OCI-LY3 (cell line): ENCODE results near the gene USP7.
"Not testable (repeated sequence)": the region's sequence is repeated elsewhere in the genome, so short reads cannot be mapped to it uniquely, and the experiment has no call there.

Experiments used
- H2AFZ ChIP-seq: fragments of 200-600, 300-600 bp; shearing (Covaris generic); 2 replicates; pipeline ENCODE4 v1.6.0; 2014; ENCODE audit warnings: antibody characterized with exemption, low read depth, low read length
- H3K27ac ChIP-seq: fragments of 200-600, 300-600 bp; sonication (generic); 2 replicates; pipeline ENCODE4 v1.5.1; 2014; ENCODE audit warnings: mild to moderate bottlenecking, low read length, moderate library complexity, mixed read lengths
- H3K27me3 ChIP-seq: fragments of 200-600, 300-600 bp; sonication (generic); 2 replicates; pipeline ENCODE4 v1.6.1; 2014; ENCODE audit warnings: low read depth, low read length, mixed read lengths
- H3K36me3 ChIP-seq: fragments of 200-600, 300-600 bp; sonication (generic); replicated peaks from 2 replicates; pipeline ENCODE3; 2014; ENCODE audit warnings: low read depth, low read length, mixed read lengths
- H3K4me1 ChIP-seq: fragments of 300-600, 200-600 bp; sonication (generic); 2 replicates; pipeline ENCODE4 v1.6.1; 2014; ENCODE audit warnings: low read length, mixed read lengths
- H3K4me2 ChIP-seq: fragments of 200-600, 300-600 bp; sonication (generic); 2 replicates; pipeline ENCODE4 v1.6.1; 2014; ENCODE audit warnings: low read length, mixed read lengths
- H3K4me3 ChIP-seq: fragments of 300-600, 200-600 bp; sonication (generic); 2 replicates; pipeline ENCODE4 v1.5.1; 2014; ENCODE audit warnings: antibody characterized with exemption, mild to moderate bottlenecking, low read length, moderate library complexity
- H3K79me2 ChIP-seq: fragments of 300-600, 200-600 bp; shearing (Covaris generic); 2 replicates; pipeline ENCODE4 v1.6.1; 2014; ENCODE audit warnings: mild to moderate bottlenecking, low read length, mixed read lengths
- H3K9ac ChIP-seq: fragments of 300-600, 200-600 bp; shearing (Covaris generic); 2 replicates; pipeline ENCODE4 v1.6.0; 2014; ENCODE audit warnings: mild to moderate bottlenecking, low read length, moderate library complexity
- H3K9me3 ChIP-seq: fragments of 200-600, 300-600 bp; shearing (Covaris generic); 2 replicates; pipeline ENCODE4 v1.6.1; 2014; ENCODE audit warnings: low read length, mixed read lengths; ENCODE audit not compliant: insufficient read depth
- H4K20me1 ChIP-seq: fragments of 200-600, 300-600 bp; sonication (generic); 2 replicates; pipeline ENCODE4 v1.6.1; 2016; ENCODE audit warnings: low read length, mixed read lengths; ENCODE audit not compliant: insufficient read depth
- EZH2phosphoT487 ChIP-seq: fragments of 200-600 bp; shearing (Covaris generic); IDR thresholded peaks from 2 replicates; pipeline ENCODE4 v1.6.1; 2018; ENCODE audit warnings: antibody characterized with exemption, mixed run types, low read depth
- TF ChIP-seq, protein P1 (sequence below): fragments of 200-600, 300-600 bp; sonication (generic); IDR thresholded peaks from 2 replicates; pipeline ENCODE4 v1.5.1; 2014; ENCODE audit warnings: antibody characterized with exemption, low read length, low read depth

Gene USP7

DNA sequence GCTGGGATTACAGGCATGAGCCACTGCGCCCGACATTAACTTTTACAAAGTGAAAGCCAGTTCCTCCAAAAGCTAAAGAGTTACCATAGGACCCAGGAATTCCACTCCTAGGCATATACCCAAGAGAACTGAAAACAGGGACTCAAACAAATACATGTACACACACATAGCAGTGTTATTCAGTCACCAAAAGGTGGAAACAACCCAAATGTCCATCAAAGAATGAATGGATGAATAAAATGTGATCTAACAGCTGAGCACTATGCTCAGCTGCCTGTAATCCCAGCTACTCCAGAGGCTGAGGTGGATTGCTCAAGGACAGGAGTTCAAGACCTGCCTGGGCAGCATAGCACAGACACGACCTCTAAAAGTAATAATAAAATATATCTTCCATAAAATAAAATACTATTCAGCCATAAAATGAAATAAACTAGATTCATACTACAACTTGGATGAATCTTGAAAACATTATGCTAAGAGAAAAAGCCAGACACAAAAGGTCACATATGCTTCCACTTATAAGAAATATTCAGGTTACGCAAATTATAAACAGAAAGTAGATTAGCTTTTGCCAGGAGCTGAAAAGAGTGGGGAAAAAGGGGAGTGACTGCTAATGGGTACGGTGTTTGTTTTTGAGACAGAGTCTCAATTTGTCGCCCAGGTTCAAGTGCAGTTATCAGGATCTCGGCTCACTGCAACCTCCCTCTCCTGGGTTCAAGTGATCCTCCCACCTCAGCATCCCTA lies 9.3 kb upstream of the USP7 start:
- Histone ChIP-seq H3K9ac (no peak overlapping the region), H3K79me2 (no peaks in the 10 kb centered on the region), H3K27me3 (peaks cover 5% of the 10 kb centered on the region; the same call in 1 of the 2 replicates), H4K20me1 (no peaks in the 10 kb centered on the region), H3K4me3 (no peak overlapping the region), H3K36me3 (no peaks in the 10 kb centered on the region), H3K4me1 (no peaks in the 10 kb centered on the region), H3K9me3 (no peaks in the 10 kb centered on the region), H2AFZ (no peak overlapping the region), H3K4me2 (no peak overlapping the region), H3K27ac (no peak overlapping the region)
- TF ChIP-seq, protein P1, sequence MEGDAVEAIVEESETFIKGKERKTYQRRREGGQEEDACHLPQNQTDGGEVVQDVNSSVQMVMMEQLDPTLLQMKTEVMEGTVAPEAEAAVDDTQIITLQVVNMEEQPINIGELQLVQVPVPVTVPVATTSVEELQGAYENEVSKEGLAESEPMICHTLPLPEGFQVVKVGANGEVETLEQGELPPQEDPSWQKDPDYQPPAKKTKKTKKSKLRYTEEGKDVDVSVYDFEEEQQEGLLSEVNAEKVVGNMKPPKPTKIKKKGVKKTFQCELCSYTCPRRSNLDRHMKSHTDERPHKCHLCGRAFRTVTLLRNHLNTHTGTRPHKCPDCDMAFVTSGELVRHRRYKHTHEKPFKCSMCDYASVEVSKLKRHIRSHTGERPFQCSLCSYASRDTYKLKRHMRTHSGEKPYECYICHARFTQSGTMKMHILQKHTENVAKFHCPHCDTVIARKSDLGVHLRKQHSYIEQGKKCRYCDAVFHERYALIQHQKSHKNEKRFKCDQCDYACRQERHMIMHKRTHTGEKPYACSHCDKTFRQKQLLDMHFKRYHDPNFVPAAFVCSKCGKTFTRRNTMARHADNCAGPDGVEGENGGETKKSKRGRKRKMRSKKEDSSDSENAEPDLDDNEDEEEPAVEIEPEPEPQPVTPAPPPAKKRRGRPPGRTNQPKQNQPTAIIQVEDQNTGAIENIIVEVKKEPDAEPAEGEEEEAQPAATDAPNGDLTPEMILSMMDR, result no peak
- TF ChIP-seq EZH2phosphoT487, result no peak

DNA sequence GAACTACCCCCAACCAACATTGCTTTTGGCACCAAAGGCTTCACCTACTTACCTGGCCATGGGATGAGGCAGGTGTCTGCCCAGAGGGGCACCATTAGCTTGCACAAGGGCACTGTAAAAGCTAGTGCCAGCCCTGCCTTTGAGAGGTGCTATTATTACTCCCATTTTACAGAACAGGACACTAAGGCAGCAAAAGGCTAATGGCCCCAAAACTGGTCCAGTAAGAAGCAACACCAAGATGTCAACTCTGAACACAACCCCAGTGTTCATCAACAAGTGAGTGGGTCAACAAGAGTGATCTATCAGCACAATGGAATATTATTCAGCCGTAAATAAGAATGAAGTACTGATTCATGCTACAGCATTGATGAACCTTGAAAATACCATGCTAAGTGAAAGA lies 7.7 kb upstream of the USP7 start:
- H3K4me3 ChIP-seq, result no peak overlapping the region
- no peaks in the 10 kb centered on the region for H3K79me2 ChIP-seq
- TF ChIP-seq EZH2phosphoT487, result no peak
- H2AFZ ChIP-seq, result no peak overlapping the region
- H3K4me2 ChIP-seq, result no peak overlapping the region
- H3K9me3 ChIP-seq, result no peaks in the 10 kb centered on the region
- H3K27me3 ChIP-seq, result peaks cover 5% of the 10 kb centered on the region; the same call in 1 of the 2 replicates
- H3K9ac ChIP-seq, result no peak overlapping the region
- no peak overlapping the region for H3K27ac ChIP-seq
- no peaks in the 10 kb centered on the region for H4K20me1 ChIP-seq
- H3K36me3 ChIP-seq, result no peaks in the 10 kb centered on the region
- no peaks in the 10 kb centered on the region for H3K4me1 ChIP-seq

DNA sequence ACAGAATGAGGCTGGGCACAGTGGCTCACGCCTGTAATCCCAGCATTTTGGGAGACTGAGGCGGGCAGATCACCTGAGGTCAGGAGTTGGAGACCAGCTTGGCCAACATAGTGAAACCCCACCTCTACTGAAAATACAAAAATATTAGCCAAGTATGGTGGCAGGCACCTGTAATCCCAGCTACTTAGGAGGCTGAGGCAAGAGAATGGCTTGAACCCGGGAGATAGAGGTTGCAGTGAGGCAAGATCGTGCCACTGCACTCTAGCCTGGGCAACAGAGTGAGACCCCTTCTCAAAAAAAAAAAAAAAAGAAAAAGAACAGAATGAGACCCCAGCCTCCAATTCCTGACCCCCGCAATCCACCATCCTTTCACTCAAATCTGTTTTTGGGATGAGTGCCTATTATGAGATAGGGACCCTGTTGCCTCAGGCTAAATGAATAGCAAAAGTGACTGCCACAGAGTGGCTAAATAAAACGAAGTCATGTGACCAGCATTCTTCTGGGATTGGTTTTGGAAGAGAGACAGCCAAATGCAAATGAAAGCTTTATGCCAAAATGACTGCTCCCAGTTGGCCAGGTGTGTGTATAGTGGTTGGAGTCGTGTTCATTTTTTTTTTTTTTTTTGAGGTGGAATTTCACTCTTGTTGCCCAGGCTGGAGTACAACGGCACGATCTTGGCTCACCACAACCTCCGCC lies 5.6 kb upstream of the USP7 start:
- H3K27ac ChIP-seq, H3K79me2 ChIP-seq, H2AFZ ChIP-seq, H3K4me3 ChIP-seq, H3K4me2 ChIP-seq, H4K20me1 ChIP-seq, H3K4me1 ChIP-seq, H3K27me3 ChIP-seq, H3K9ac ChIP-seq, H3K36me3 ChIP-seq, H3K9me3 ChIP-seq: not testable (repeated sequence)

DNA sequence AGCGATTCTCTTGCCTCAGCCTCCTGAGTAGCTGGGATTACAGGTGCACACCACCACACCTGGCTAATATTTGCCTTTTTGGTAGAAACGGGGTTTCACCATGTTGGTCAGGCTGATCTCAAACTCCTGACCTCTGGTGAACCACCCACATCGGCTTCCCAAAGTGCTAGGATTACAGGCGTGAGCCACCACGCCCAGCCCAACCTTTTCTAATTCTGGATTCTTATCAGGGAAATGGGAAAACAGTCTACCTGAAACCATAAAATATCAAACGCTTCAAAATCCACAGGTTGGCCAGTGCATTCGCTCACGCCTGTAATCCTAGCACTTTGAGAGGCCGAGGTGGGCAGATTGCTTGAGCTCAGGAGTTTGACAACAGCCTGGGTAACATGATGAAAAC lies 4.3 kb upstream of the USP7 start:
- H3K27me3 ChIP-seq, H3K4me1 ChIP-seq, H2AFZ ChIP-seq, H3K9me3 ChIP-seq, H3K36me3 ChIP-seq, H3K9ac ChIP-seq, H4K20me1 ChIP-seq, H3K27ac ChIP-seq, H3K4me3 ChIP-seq, H3K4me2 ChIP-seq: not testable (repeated sequence)
- peaks cover 12% of the 10 kb centered on the region for H3K79me2 ChIP-seq

DNA sequence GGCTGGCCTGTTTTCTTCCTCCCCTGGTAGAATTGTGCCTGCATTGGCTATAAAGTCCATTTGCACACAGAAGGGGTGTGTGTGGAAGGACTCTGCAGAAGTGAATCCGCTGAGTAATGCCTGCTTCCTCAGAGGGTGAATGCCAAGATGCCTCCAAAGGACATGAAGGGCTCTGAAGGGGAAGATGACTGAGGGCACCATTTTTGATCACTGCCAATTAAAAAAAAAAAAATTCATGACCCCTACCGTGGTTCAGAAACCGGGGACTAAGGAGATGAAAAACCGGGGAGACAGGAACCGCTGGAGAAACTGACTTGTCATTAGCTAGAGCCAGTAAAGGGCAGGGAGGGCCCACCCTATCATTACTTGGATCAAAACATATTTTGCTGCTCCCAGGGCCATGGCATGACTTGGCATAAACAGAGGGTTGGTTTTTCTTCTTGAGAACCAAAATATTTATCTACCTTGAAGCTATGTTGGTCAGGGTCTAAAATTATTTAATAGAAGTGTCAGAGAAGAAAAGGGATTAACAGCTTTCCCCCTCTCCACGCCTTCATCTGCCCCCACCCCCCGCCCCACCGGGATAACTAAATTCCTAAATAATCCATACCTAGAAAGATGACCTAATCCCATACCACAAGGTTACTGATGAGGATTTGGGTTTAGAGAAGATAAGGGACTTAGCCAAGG lies 3.6 kb upstream of the USP7 start:
- no peak overlapping the region for H3K4me3 ChIP-seq
- TF ChIP-seq, protein P1, result no peak
- TF ChIP-seq EZH2phosphoT487, result no peak
- no peak overlapping the region for H3K4me2 ChIP-seq
- no peak overlapping the region for H3K27ac ChIP-seq
- H3K9me3 ChIP-seq, result no peaks in the 10 kb centered on the region
- peaks cover under 1% of the 10 kb centered on the region; the same call in 1 of the 2 replicates for H3K4me1 ChIP-seq
- no peak overlapping the region for H2AFZ ChIP-seq
- H3K27me3 ChIP-seq, result no peaks in the 10 kb centered on the region
- peaks cover 20% of the 10 kb centered on the region for H3K79me2 ChIP-seq
- no peak overlapping the region for H3K9ac ChIP-seq
- H4K20me1 ChIP-seq, result peaks cover 5% of the 10 kb centered on the region
- peaks cover under 1% of the 10 kb centered on the region for H3K36me3 ChIP-seq
